ENCODE data around the gene SEMA3F.
A peak's percentile ranks its signal among the peaks of the same experiment; 100 is the strongest.
"Not testable (repeated sequence)": the region's sequence is repeated elsewhere in the genome, so short reads cannot be mapped to it uniquely, and the experiment has no call there.

The SEMA3F gene

GRCh38 chr3:50193746-50194127, 38.6 kb downstream of the SEMA3F start:
- DNase-seq (ENCODE audit: low spot score), result no peak

GRCh38 chr3:50194128-50194902, 39.2 kb downstream of the SEMA3F start:
- DNase-seq (ENCODE audit: low spot score), result peak; percentile 86

GRCh38 chr3:50194903-50195500, 39.9 kb downstream of the SEMA3F start:
- no peak for DNase-seq (ENCODE audit: low spot score)

- no peak for DNase-seq (ENCODE audit: low spot score)
These were observed 40.6 kb downstream of the SEMA3F start for GRCh38 chr3:50195501-50196252.

GRCh38 chr3:50196253-50196801, 41.2 kb downstream of the SEMA3F start:
- DNase-seq (ENCODE audit: low spot score), result no peak

GRCh38 chr3:50201573-50202315, 46.6 kb downstream of the SEMA3F start:
- DNase-seq (ENCODE audit: low spot score), result no peak

- no peak for DNase-seq (ENCODE audit: low spot score)
These were observed 47.4 kb downstream of the SEMA3F start for GRCh38 chr3:50202353-50203112.

- DNase-seq (ENCODE audit: low spot score), result no peak
These were observed 48.1 kb downstream of the SEMA3F start for GRCh38 chr3:50203113-50203808.

GRCh38 chr3:50203809-50204803, 49.0 kb downstream of the SEMA3F start:
- no peak for DNase-seq (ENCODE audit: low spot score)

GRCh38 chr3:50204804-50205412, 49.8 kb downstream of the SEMA3F start, which contains the start of gene SLC38A3:
Gene SLC38A3, plus strand, starts transcription at chr3:50205271. Its CDS starts 8,929 bp downstream, at chr3:50214200.
- peak; percentile 90 for DNase-seq (ENCODE audit: low spot score)

GRCh38 chr3:50205413-50206276, 50.5 kb downstream of the SEMA3F start:
- DNase-seq (ENCODE audit: low spot score), result peak; percentile 79

- no peak for DNase-seq (ENCODE audit: low spot score)
These were observed 52.4 kb downstream of the SEMA3F start for GRCh38 chr3:50207359-50208042.

GRCh38 chr3:50208677-50209344, 53.7 kb downstream of the SEMA3F start:
- DNase-seq (ENCODE audit: low spot score), result no peak

GRCh38 chr3:50210176-50210509, 55.0 kb downstream of the SEMA3F start:
- no peak for DNase-seq (ENCODE audit: low spot score)

- DNase-seq (ENCODE audit: low spot score), result no peak
These were observed 55.6 kb downstream of the SEMA3F start for GRCh38 chr3:50210510-50211367.

GRCh38 chr3:50211368-50211717, 56.2 kb downstream of the SEMA3F start:
- DNase-seq (ENCODE audit: low spot score), result not testable (repeated sequence)
